GM21576 (cell line): Measurements from ENCODE around the gene AP3S2.
A peak's percentile ranks its signal among the peaks of the same experiment; 100 is the strongest.
"Not testable (repeated sequence)": the region's sequence is repeated elsewhere in the genome, so short reads cannot be mapped to it uniquely, and the experiment has no call there.

Experiments used
- ATAC-seq: cut with Tn5 transposase; IDR thresholded peaks from one replicate; pipeline ENCODE4 v1.9.1; 2021; ENCODE audit warnings: mild to moderate bottlenecking, moderate library complexity; ENCODE audit not compliant: unreplicated experiment

The AP3S2 gene

GRCh38 chr15:89893696-89894447 is at the start of gene AP3S2:
Gene AP3S2 (minus strand): TSS chr15:89893994. CDS start chr15:89893949, 45 bp downstream.
- peak; percentile 84 for ATAC-seq

DNA sequence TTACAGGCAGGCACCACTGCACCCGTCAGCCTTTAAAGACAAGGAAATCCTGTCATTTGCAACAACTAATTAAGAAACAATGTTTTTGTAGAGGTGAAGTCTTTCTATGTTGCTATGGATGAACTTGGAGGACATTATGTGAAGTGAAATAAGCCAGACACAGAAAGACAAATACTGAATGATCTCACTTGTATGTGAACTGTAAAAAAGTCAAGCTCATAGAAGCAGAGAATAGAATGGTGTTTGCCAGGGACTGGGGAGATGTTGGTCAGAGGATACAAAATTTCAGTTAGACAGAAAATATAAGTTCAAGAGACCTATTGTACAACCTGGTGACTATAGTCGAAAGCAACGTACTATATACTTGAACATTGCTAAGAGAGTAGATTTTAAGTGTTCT is 46.1 kb upstream of the AP3S2 start:
- ATAC-seq, result no peak

DNA sequence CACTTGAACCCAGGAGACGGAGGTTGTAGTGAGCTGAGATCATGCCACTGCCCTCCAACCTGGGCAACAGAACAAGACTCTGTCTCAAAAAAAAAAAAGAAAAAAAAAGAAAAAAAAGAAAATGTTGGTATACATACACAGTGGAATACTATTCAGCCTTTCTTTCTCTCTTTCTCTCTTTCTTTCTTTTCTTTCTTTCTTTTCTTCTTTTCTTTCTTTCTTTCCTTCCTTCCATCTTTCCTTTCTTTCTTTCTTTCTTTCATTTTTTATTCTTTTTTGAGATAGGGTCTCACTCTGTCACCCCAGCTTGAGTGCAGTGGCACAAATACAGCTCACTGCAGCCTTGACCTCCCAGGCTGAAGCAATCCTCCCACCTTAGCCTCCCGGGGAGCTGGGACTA is 45.6 kb upstream of the AP3S2 start:
- ATAC-seq, result not testable (repeated sequence)

DNA sequence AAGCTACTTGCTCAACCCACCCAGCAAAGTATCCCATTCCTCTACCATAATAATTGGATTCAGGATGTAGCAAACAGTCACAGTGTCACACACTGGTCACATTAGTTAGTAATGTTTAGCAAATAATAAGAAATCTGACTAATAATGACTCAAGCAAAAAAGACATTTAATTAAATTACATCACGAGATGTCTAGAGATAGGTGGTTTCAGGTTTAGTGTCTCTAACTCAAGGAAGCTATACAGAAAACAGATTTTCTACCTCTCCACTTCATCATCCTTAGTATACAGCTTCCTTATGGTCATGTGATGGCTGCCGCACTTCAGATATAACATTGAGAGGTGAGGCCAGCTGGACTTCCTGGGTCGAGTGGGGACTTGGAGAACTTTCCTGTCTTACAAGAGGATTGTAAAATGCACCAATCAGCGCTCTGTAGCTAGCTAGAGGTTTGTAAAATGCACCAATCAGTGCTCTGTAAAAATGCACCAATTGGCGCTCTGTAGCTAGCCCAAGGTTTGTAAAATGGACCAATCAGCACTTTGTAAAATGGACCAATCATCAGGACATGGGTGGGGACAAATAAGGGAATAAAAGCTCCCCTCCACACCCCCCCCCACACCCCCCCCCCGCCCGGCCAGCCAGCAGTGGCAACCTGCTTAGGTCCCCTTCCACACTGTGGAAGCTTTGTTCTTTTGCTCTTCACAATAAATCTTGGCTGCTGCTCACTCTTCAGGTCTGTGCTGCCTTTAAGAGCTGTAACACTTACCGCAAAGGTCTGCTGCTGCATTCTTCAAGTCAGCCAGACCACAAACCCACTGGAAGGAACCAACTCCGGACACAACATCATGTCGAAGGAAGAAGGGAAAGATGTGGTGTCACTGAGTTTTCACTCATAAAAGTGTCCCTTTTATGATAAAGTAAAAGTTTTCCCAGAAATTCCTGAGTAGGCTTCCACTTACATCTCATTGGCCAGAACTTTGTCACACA is 43.9 kb upstream of the AP3S2 start:
- ATAC-seq, result no peak

GRCh38 chr15:89936786-89937265 is 43.0 kb upstream of the AP3S2 start:
- no peak for ATAC-seq

- ATAC-seq, result no peak
Measured at GRCh38 chr15:89936051-89936785, 42.4 kb upstream of the AP3S2 start.

- ATAC-seq, result no peak
Measured at GRCh38 chr15:89932880-89933279, 39.1 kb upstream of the AP3S2 start.

DNA sequence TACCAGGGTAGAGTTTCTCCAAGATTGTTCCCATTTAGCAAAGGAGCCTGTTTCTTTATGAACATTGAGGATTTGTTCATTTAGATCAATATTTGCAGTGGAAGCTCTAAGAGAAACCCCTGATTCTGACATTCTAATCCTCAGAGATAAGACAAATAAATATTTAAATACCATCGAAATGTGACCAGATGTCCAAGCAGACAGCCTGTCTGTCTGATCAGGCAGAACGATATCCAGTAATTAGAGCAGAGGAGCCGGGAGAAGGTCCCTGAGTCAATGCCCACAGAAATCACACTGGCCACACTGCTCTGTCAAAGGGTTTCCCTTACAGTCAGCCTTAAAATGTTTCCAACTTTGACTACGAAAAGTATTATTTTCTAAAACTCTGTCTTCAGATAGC is 34.6 kb upstream of the AP3S2 start:
- ATAC-seq, result no peak

DNA sequence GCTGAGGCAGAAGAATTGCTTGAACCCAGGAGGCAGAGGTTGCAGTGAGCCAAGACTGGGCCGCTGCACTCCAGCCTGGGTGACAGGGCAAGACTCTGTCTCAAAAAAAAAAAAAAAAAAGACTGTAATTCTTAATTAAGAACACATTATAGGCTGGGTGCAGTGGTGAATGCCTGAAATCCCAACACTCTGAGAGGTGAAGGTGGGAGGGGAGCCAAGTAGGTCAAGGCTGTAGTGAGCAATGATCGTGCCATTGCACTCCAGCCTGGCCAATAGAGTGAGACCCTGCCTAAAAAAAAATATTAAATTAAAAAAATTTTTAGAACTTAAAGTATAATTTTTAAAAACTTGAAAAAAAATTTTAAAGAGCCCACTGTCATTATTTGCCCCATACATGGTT is 32.4 kb upstream of the AP3S2 start:
- no peak for ATAC-seq

GRCh38 chr15:89917442-89918101 is 23.8 kb upstream of the AP3S2 start:
- no peak for ATAC-seq

- no peak for ATAC-seq
Measured at GRCh38 chr15:89916660-89917059, 22.9 kb upstream of the AP3S2 start.

- no peak for ATAC-seq
Measured at GRCh38 chr15:89912674-89913396, 19.0 kb upstream of the AP3S2 start, which contains the start of gene ARPIN. Gene ARPIN (minus strand): TSS chr15:89912952. CDS start chr15:89912835, 117 bp downstream.

DNA sequence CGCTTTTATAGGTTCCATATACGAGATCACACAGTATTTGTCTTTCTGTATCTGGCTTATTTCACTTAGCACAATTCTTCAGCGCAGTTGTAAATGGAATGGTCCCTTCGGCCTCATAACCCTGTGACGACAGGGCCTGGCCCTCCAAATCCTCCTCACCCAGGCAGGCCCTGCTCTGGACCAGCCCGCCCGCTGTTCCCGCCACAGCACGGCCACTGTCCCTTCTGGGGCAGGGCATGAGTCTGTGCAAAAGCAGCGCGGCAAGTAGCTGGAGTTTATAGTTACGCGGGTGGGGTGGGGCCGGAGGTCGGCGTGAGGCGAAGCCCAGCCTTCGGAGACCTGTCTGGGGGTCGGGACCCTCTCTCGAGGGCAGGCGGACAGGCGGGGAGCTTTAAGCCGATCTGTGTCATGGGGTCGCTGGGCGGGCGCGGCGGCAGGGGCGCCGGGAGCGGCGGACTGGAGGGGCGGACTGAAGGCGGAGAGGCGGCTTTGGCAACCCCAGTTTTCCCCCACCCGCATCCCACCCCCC is 18.4 kb upstream of the AP3S2 start:
- ATAC-seq, result no peak

DNA sequence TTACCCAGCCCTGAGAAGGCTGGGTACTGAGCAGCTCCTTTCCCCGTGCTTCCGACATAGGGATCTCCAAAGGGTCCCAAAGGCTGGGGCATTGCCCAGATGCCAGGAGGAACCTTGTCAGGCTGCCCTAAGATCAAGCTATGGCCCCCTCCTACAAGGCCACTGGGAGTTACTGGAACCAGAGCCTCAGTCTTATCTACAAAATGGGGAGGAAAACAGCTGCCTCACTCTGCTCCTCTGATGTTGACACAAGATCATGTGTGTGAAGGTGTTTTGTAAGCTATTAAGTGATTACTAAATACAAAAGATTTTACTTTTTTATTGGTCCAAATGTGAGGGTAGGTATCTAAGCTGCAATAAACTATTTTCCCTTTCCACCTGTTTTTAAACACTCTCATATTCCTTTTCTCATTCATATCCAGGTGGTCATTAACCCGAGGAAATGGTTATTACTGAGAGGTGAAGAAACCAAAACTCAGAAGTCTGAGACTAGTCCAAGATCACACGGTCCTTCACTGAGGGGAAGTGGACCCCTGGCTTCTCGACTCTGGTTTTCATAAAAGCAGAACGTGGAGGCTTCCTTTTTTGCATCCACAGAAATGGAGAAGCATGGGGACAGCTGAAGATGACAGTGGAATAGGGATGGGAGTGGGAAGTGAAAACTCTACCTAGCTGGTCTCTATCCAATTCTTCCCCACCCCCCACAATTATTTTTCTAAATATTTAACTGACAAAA is 17.3 kb upstream of the AP3S2 start:
- no peak for ATAC-seq

- no peak for ATAC-seq
Measured at GRCh38 chr15:89909611-89910010, 15.8 kb upstream of the AP3S2 start.

DNA sequence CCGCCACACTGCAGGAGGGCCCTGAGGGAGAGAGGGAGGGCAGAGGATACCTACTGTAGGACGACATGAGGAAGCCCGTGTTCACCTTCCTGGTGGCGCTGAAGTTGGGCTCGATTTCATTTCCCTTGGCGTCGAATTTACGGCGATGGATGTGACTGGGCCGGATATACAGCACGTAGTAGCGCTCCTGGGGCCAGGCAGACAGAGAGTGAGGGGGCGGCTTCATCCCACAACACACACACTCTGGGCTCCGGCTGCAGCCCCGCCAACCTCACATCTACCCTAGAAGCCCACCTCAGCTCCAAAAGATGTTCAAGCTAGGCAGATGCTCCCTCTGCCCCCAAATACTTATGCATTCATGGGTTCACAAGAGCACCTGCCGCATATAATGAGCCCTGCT is 14.4 kb upstream of the AP3S2 start:
- ATAC-seq, result no peak

GRCh38 chr15:89907289-89907688 is 13.5 kb upstream of the AP3S2 start:
- ATAC-seq, result no peak

- ATAC-seq, result no peak
Measured at GRCh38 chr15:89905846-89906378, 12.1 kb upstream of the AP3S2 start.

DNA sequence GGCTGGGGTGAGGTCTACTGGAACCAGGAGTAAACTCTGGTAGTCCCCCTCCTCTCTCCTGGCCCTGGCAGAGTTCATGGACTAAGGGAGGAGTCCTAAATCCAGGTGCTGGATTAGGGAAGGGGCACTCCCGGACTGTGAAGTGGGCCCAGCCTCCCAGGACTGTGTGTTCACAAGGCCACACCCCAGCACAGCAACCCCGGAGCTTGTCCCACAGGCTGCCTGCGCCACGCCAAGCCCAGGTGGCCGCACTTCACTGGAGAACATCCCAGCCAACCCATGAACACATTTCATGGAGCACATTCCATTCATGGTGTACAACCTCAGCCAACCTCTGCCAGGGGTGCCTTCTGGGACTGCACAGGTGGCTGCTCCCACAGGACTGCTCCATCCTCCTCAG is 10.7 kb upstream of the AP3S2 start:
- no peak for ATAC-seq
